CD8-positive, alpha-beta memory T cell (primary cell): ENCODE measurements around the gene SCN2B. TPM values are rescaled to one million over a fixed set of nuclear protein-coding genes. Genes with fewer than 3 reads are reported as not detected.
"Not testable (repeated sequence)": the region's sequence is repeated elsewhere in the genome, so short reads cannot be mapped to it uniquely, and the experiment has no call there.

Experiments
- CTCF ChIA-PET: fragments of 350-600 bp; sonication (Branson Sonifier 250); formaldehyde crosslinking; loops from one replicate; lab custom pipeline; 2021; ENCODE audit warnings: antibody characterized with exemption; lab: Charles Lee
- POLR2A ChIA-PET: fragments of 350-600 bp; sonication (Branson Sonifier 250); formaldehyde crosslinking; loops from one replicate; lab custom pipeline; 2021; ENCODE audit warnings: antibody characterized with exemption; lab: Charles Lee
- DNase-seq, 5 donors: peaks; one replicate each; pipeline versions ENCODE4 v3.0.0 to v3.0.0-alpha.2; 2020 to 2022; ENCODE audit warnings: mixed read lengths in 1 of 5
- H3K27ac ChIP-seq: one replicate; pipeline ENCODE4 v1.7.0; 2013; ENCODE audit warnings: low read depth, mild to moderate bottlenecking, low read length, moderate library complexity
- H3K27me3 ChIP-seq: 2 replicates; pipeline ENCODE4 v1.7.0; 2013; ENCODE audit warnings: low read length, mild to moderate bottlenecking; ENCODE audit not compliant: insufficient read depth, poor library complexity, severe bottlenecking
- H3K36me3 ChIP-seq: 2 replicates; pipeline ENCODE4 v1.7.0; 2013; ENCODE audit warnings: mild to moderate bottlenecking, low read length, moderate library complexity; ENCODE audit not compliant: insufficient read depth
- H3K4me1 ChIP-seq: 2 replicates; pipeline ENCODE4 v1.7.0; 2013; ENCODE audit warnings: mild to moderate bottlenecking, low read length, moderate library complexity; ENCODE audit not compliant: insufficient read depth
- H3K4me3 ChIP-seq: 2 replicates; pipeline ENCODE4 v1.7.0; 2013; ENCODE audit warnings: mild to moderate bottlenecking, low read length
- H3K9me3 ChIP-seq: 2 replicates; pipeline ENCODE4 v1.7.0; 2013; ENCODE audit warnings: mild to moderate bottlenecking, low read length
- H3K27ac Mint-ChIP-seq, 8 donors: one replicate each; pipeline ENCODE4 v1.8.0; 2020 to 2021; ENCODE audit warnings: mixed read lengths in 8 of 8, mild to moderate bottlenecking in 6 of 8, inconsistent platforms in 3 of 8, moderate library complexity in 3 of 8
- H3K27me3 Mint-ChIP-seq, 2 donors: one replicate each; pipeline ENCODE4 v1.8.0; 2020 to 2021; ENCODE audit warnings: mixed read lengths in 2 of 2, mild to moderate bottlenecking in 1 of 2, moderate library complexity in 1 of 2
- H3K36me3 Mint-ChIP-seq, 3 donors: one replicate each; pipeline ENCODE4 v1.8.0; 2020 to 2021; ENCODE audit warnings: mixed read lengths in 3 of 3, inconsistent platforms in 1 of 3, mild to moderate bottlenecking in 1 of 3
- H3K4me1 Mint-ChIP-seq, 3 donors: one replicate each; pipeline ENCODE4 v1.8.0; 2020 to 2021; ENCODE audit warnings: mixed read lengths in 3 of 3, inconsistent platforms in 1 of 3, mild to moderate bottlenecking in 1 of 3
- H3K4me3 Mint-ChIP-seq, 7 donors: one replicate each; pipeline ENCODE4 v1.8.0; 2020 to 2021; ENCODE audit warnings: mixed read lengths in 7 of 7, mild to moderate bottlenecking in 6 of 7, moderate library complexity in 4 of 7, inconsistent platforms in 2 of 7
- H3K9me3 Mint-ChIP-seq, 5 donors: one replicate each; pipeline ENCODE4 v1.8.0; 2020 to 2022; ENCODE audit warnings: mixed read lengths in 5 of 5, mild to moderate bottlenecking in 3 of 5, moderate library complexity in 2 of 5, inconsistent platforms in 1 of 5
- polyA plus RNA-seq: library from polyadenylated mRNA; unstranded; fragments of 300-500 nt; fragmentation: Illumina TruSeq; gene quantifications from one replicate; pipeline ENCODE4 v1.2.3, GENCODE V29; 2021
- total RNA-seq, 2 experiments: library from RNA; stranded (reverse); gene quantifications; one replicate each; pipeline ENCODE4 v1.2.3, GENCODE V29; 2021

Gene SCN2B
- total and polyA plus RNA-seq, 3 experiments from 2014 or later = not detected

GRCh38 chr11:118192817-118193216 is 16.4 kb upstream of the SCN2B start:
- peaks cover 33% of the 10 kb centered on the region for H3K36me3 ChIP-seq
- H3K9me3 Mint-ChIP-seq, H3K27me3 ChIP-seq, H3K4me1 Mint-ChIP-seq, H3K4me3 Mint-ChIP-seq, DNase-seq, H3K4me1 ChIP-seq, H3K4me3 ChIP-seq, POLR2A ChIA-PET, H3K9me3 ChIP-seq, H3K27ac ChIP-seq: not testable (repeated sequence)
- Mint-ChIP-seq H3K27me3 (peaks cover 7 to 11% of the 10 kb centered on the region in 2 donors), H3K27ac (peak overlapping the region in 2 of 8 donors; percentile 41 to 52), H3K36me3 (peaks cover 20 to 65% (median 23%) of the 10 kb centered on the region in 3 donors)
- CTCF ChIA-PET = interaction anchor here (0.8 kb wide), 1 partner anchor 21 kb away, joined by 4 read pairs; no protein-coding TSS in a partner anchor

- H3K4me1 Mint-ChIP-seq, H3K4me3 ChIP-seq, H3K9me3 ChIP-seq, DNase-seq, H3K9me3 Mint-ChIP-seq, H3K27ac ChIP-seq, H3K4me3 Mint-ChIP-seq, POLR2A ChIA-PET, H3K27me3 ChIP-seq, H3K4me1 ChIP-seq, CTCF ChIA-PET: not testable (repeated sequence)
- Mint-ChIP-seq H3K36me3 (peaks cover 15 to 47% (median 19%) of the 10 kb centered on the region in 3 donors), H3K27ac (peak overlapping the region in 2 of 8 donors; percentile 17 to 43), H3K27me3 (peaks cover 7 to 18% of the 10 kb centered on the region in 2 donors)
- H3K36me3 ChIP-seq = peaks cover 18% of the 10 kb centered on the region
Measured at GRCh38 chr11:118190942-118191506, 14.6 kb upstream of the SCN2B start.

GRCh38 chr11:118186346-118187107 is 10.1 kb upstream of the SCN2B start:
- Mint-ChIP-seq H3K4me1 (no peaks in the 10 kb centered on the region), H3K4me3 (no peak overlapping the region), H3K9me3 (peaks cover 4 to 8% (median 5%) of the 10 kb centered on the region in 5 donors), H3K27ac (no peak overlapping the region), H3K27me3 (peaks cover 13 to 39% of the 10 kb centered on the region in 2 donors), H3K36me3 (peaks cover 0 to 7% (median 4%) of the 10 kb centered on the region in 3 donors)
- no peak overlapping the region for H3K4me3 ChIP-seq
- ChIA-PET POLR2A (no interaction called here), CTCF (no interaction called here)
- H3K4me1 ChIP-seq = no peaks in the 10 kb centered on the region
- H3K27me3 ChIP-seq = peaks cover 11% of the 10 kb centered on the region
- H3K27ac ChIP-seq = no peak overlapping the region
- no peaks in the 10 kb centered on the region for H3K9me3 ChIP-seq
- no peak for DNase-seq
- no peaks in the 10 kb centered on the region for H3K36me3 ChIP-seq

GRCh38 chr11:118184784-118185579 is 8.5 kb upstream of the SCN2B start:
- no peak overlapping the region for H3K27ac Mint-ChIP-seq
- H3K27me3 Mint-ChIP-seq = peaks cover 9 to 39% of the 10 kb centered on the region in 2 donors
- H3K36me3 Mint-ChIP-seq = no peaks in the 10 kb centered on the region
- ChIA-PET POLR2A (interaction anchor here (0.6 kb wide), 1 partner anchor 66 kb away, joined by 3 read pairs; no protein-coding TSS in a partner anchor), CTCF (interaction anchor here (0.7 to 1.6 kb wide), 4 partner anchors 13 to 131 kb away, joined by 3 to 13 read pairs (median 4); no protein-coding TSS in a partner anchor)
- Histone ChIP-seq H3K36me3 (no peaks in the 10 kb centered on the region), H3K4me3 (no peak overlapping the region), H3K4me1 (no peaks in the 10 kb centered on the region), H3K27me3 (peaks cover 11% of the 10 kb centered on the region), H3K27ac (no peak overlapping the region), H3K9me3 (no peaks in the 10 kb centered on the region)
- H3K4me1 Mint-ChIP-seq = no peaks in the 10 kb centered on the region
- no peak for DNase-seq
- H3K9me3 Mint-ChIP-seq = peaks cover 0 to 4% (median 2%) of the 10 kb centered on the region in 5 donors
- H3K4me3 Mint-ChIP-seq = no peak overlapping the region

- H3K4me3 ChIP-seq, H3K9me3 Mint-ChIP-seq, H3K4me1 ChIP-seq, H3K4me3 Mint-ChIP-seq, DNase-seq, POLR2A ChIA-PET, H3K36me3 ChIP-seq, H3K27ac Mint-ChIP-seq, H3K27ac ChIP-seq, H3K36me3 Mint-ChIP-seq, H3K4me1 Mint-ChIP-seq, H3K9me3 ChIP-seq: not testable (repeated sequence)
- CTCF ChIA-PET = interaction anchor here (1.6 kb wide), 1 partner anchor 12 kb away, joined by 13 read pairs; no protein-coding TSS in a partner anchor
- H3K27me3 Mint-ChIP-seq = peaks cover 8 to 40% of the 10 kb centered on the region in 2 donors
- H3K27me3 ChIP-seq = peaks cover 11% of the 10 kb centered on the region
Measured at GRCh38 chr11:118183691-118184090, 7.3 kb upstream of the SCN2B start.

- peaks cover 0 to 1% (median 0%) of the 10 kb centered on the region in 3 donors for H3K4me1 Mint-ChIP-seq
- H3K27me3 Mint-ChIP-seq = peaks cover 5 to 21% of the 10 kb centered on the region in 2 donors
- H3K4me3 Mint-ChIP-seq = no peak overlapping the region
- H3K36me3 Mint-ChIP-seq = no peaks in the 10 kb centered on the region
- Histone ChIP-seq H3K4me1 (no peaks in the 10 kb centered on the region), H3K27ac (no peak overlapping the region), H3K27me3 (no peaks in the 10 kb centered on the region), H3K4me3 (no peak overlapping the region), H3K36me3 (no peaks in the 10 kb centered on the region), H3K9me3 (no peaks in the 10 kb centered on the region)
- ChIA-PET CTCF (interaction anchor here (1.2 to 3.3 kb wide), 3 partner anchors 9 to 233 kb away, joined by 4 to 24 read pairs (median 4); no protein-coding TSS in a partner anchor), POLR2A (interaction anchor here (0.9 kb wide), 1 partner anchor 168 kb away, joined by 4 read pairs; no protein-coding TSS in a partner anchor)
- no peaks in the 10 kb centered on the region for H3K9me3 Mint-ChIP-seq
- DNase-seq = no peak
- no peak overlapping the region for H3K27ac Mint-ChIP-seq
Measured at GRCh38 chr11:118180300-118180703, 3.9 kb upstream of the SCN2B start.

- no peaks in the 10 kb centered on the region for H3K9me3 Mint-ChIP-seq
- H3K9me3 ChIP-seq = no peaks in the 10 kb centered on the region
- ChIA-PET CTCF (no interaction called here), POLR2A (no interaction called here)
- H3K4me1 ChIP-seq = peaks cover 3% of the 10 kb centered on the region
- no peak for DNase-seq
- H3K4me3 ChIP-seq = no peak overlapping the region
- no peaks in the 10 kb centered on the region for H3K36me3 ChIP-seq
- H3K4me1 Mint-ChIP-seq = peaks cover 0 to 4% (median 1%) of the 10 kb centered on the region in 3 donors
- H3K4me3 Mint-ChIP-seq = no peak overlapping the region
- no peak overlapping the region for H3K27ac Mint-ChIP-seq
- H3K27me3 Mint-ChIP-seq = peaks cover 8% of the 10 kb centered on the region in 2 donors
- no peaks in the 10 kb centered on the region for H3K36me3 Mint-ChIP-seq
- H3K27ac ChIP-seq = no peak overlapping the region
- H3K27me3 ChIP-seq = no peaks in the 10 kb centered on the region
Measured at GRCh38 chr11:118176778-118177134, 317 bp upstream of the SCN2B start.
